Activated CD8-positive, alpha-beta memory T cell treated with anti-CD3 and anti-CD28 coated beads, Interleukin-2, amount 10 ng/mL, durations not matched to agents 7 days and 5 days (primary cell): Measurements from ENCODE around the gene PCDHB11. TPM values are rescaled to one million over a fixed set of nuclear protein-coding genes. Genes with fewer than 3 reads are reported as not detected.
"Not testable (repeated sequence)": the region's sequence is repeated elsewhere in the genome, so short reads cannot be mapped to it uniquely, and the experiment has no call there.

Experiments
- ATAC-seq: fragments of 150-1000 bp; cut with Tn5 transposase; one replicate; pipeline ENCODE4 v1.10.0; 2021; ENCODE audit warnings: moderate library complexity
- CTCF ChIA-PET: fragments of 350-600 bp; sonication (Branson Sonifier 250); formaldehyde crosslinking; loops from one replicate; lab custom pipeline; 2021; ENCODE audit warnings: antibody characterized with exemption; lab: Charles Lee
- DNase-seq: peaks from one replicate; pipeline ENCODE4 v3.0.0-alpha.2; 2020
- H3K27ac Mint-ChIP-seq: one replicate; pipeline ENCODE4 v1.8.0; 2021; ENCODE audit warnings: mild to moderate bottlenecking, mixed read lengths
- H3K27me3 Mint-ChIP-seq: one replicate; pipeline ENCODE4 v1.8.0; 2021; ENCODE audit warnings: mixed read lengths
- H3K36me3 Mint-ChIP-seq: one replicate; pipeline ENCODE4 v1.8.0; 2021; ENCODE audit warnings: mild to moderate bottlenecking, mixed read lengths
- H3K4me1 Mint-ChIP-seq: one replicate; pipeline ENCODE4 v1.8.0; 2021; ENCODE audit warnings: mixed read lengths
- H3K4me3 Mint-ChIP-seq: one replicate; pipeline ENCODE4 v1.8.0; 2021; ENCODE audit warnings: mild to moderate bottlenecking, moderate library complexity, mixed read lengths
- H3K9me3 Mint-ChIP-seq: one replicate; pipeline ENCODE4 v1.8.0; 2022; ENCODE audit warnings: low read depth, mixed read lengths
- total RNA-seq, 2 experiments: library from RNA; stranded (reverse); gene quantifications; one replicate each; pipeline ENCODE4 v1.2.3, GENCODE V29; 2021

The PCDHB11 gene
- total RNA-seq, 2 experiments from 2014 or later: not detected

- DNase-seq, CTCF ChIA-PET, H3K4me3 Mint-ChIP-seq, H3K27ac Mint-ChIP-seq, H3K36me3 Mint-ChIP-seq, H3K4me1 Mint-ChIP-seq, ATAC-seq, H3K27me3 Mint-ChIP-seq: not testable (repeated sequence)
- H3K9me3 Mint-ChIP-seq: peaks cover 11% of the 10 kb centered on the region
Observed at GRCh38 chr5:141201646-141202045, 2.2 kb downstream of the PCDHB11 start.

DNA sequence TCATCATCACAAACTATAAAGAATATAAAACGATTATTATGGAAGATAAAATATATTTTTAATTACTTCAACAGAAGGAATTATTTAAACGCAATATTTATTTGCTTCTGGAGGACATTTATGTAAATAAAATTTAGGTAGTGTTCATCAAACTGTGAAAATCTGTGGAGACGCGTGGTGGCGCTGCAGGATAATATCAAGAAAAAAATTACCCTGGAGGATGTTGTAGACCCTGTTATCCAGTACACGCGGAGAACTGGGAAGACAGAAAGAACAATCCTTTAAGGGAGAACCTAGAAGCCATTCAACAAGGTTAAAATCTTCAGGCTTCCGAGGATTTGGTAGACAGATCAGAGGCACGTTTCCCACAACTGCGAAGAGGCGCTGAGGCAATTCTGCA is 9.1 kb downstream of the PCDHB11 start, which contains the start of gene PCDHB12:
Gene PCDHB12, plus strand, starts transcription at position 242 of the 400 bp plus-strand sequence. CDS start 189 bp downstream, outside the sequence.
- peaks cover 8% of the 10 kb centered on the region for H3K9me3 Mint-ChIP-seq
- H3K27me3 Mint-ChIP-seq: peaks cover 20% of the 10 kb centered on the region
- DNase-seq (no peak), ATAC-seq (no peak)
- no peaks in the 10 kb centered on the region for H3K4me1 Mint-ChIP-seq
- CTCF ChIA-PET: no interaction called here
- H3K36me3 Mint-ChIP-seq: peaks cover 1% of the 10 kb centered on the region
- H3K27ac Mint-ChIP-seq: no peak within 1 kb of the TSS
- no peak within 1 kb of the TSS for H3K4me3 Mint-ChIP-seq

DNA sequence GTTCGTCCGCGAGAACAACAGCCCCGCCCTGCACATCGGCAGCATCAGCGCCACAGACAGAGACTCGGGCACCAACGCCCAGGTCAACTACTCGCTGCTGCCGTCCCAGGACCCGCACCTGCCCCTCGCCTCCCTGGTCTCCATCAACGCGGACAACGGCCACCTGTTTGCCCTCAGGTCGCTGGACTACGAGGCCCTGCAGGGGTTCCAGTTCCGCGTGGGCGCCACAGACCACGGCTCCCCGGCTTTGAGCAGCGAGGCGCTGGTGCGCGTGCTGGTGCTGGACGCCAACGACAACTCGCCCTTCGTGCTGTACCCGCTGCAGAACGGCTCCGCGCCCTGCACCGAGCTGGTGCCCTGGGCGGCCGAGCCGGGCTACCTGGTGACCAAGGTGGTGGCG is 10.9 kb downstream of the PCDHB11 start:
- ATAC-seq, H3K36me3 Mint-ChIP-seq, DNase-seq, CTCF ChIA-PET, H3K4me3 Mint-ChIP-seq, H3K4me1 Mint-ChIP-seq, H3K27ac Mint-ChIP-seq: not testable (repeated sequence)
- H3K27me3 Mint-ChIP-seq: peaks cover 26% of the 10 kb centered on the region
- peaks cover 14% of the 10 kb centered on the region for H3K9me3 Mint-ChIP-seq

GRCh38 chr5:141210849-141211248 is 11.4 kb downstream of the PCDHB11 start:
- ATAC-seq, H3K4me3 Mint-ChIP-seq, H3K4me1 Mint-ChIP-seq, DNase-seq, H3K36me3 Mint-ChIP-seq, H3K27ac Mint-ChIP-seq, CTCF ChIA-PET: not testable (repeated sequence)
- H3K9me3 Mint-ChIP-seq: peaks cover 14% of the 10 kb centered on the region
- H3K27me3 Mint-ChIP-seq: peaks cover 26% of the 10 kb centered on the region

DNA sequence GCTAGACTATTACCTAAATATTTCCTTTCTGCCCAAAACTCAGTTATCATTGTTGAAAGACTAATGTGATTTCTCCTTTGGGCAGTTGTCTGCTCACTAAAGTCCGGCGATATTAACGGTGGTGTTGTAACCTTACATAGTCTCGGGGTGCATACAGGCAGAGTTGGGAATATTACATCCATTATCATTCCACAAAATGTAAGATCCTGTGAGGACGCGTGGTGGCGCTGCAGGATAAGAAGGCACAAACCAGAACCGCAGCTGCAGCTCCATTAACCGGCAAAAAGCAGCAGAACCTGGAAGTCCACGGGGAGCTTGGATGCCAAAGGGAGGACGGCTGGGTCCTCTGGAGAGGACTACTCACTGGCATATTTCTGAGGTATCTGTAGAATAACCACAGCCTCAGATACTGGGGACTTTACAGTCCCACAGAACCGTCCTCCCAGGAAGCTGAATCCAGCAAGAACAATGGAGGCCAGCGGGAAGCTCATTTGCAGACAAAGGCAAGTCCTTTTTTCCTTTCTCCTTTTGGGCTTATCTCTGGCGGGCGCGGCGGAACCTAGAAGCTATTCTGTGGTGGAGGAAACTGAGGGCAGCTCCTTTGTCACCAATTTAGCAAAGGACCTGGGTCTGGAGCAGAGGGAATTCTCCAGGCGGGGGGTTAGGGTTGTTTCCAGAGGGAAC is 14.4 kb downstream of the PCDHB11 start, which contains the start of gene PCDHB13:
Gene PCDHB13, plus strand, starts transcription at position 264 of the 684 bp plus-strand sequence. Its CDS starts 205 bp downstream, at position 469.
- ATAC-seq, DNase-seq, CTCF ChIA-PET, H3K27ac Mint-ChIP-seq, H3K4me3 Mint-ChIP-seq, H3K36me3 Mint-ChIP-seq, H3K4me1 Mint-ChIP-seq: not testable (repeated sequence)
- peaks cover 17% of the 10 kb centered on the region for H3K9me3 Mint-ChIP-seq
- peaks cover 26% of the 10 kb centered on the region for H3K27me3 Mint-ChIP-seq

DNA sequence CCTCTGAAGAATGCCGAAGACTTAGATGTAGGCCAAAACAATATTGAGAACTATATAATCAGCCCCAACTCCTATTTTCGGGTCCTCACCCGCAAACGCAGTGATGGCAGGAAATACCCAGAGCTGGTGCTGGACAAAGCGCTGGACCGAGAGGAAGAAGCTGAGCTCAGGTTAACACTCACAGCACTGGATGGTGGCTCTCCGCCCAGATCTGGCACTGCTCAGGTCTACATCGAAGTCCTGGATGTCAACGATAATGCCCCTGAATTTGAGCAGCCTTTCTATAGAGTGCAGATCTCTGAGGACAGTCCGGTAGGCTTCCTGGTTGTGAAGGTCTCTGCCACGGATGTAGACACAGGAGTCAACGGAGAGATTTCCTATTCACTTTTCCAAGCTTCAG is 15.2 kb downstream of the PCDHB11 start:
- DNase-seq, H3K4me3 Mint-ChIP-seq, H3K4me1 Mint-ChIP-seq, ATAC-seq, H3K36me3 Mint-ChIP-seq, CTCF ChIA-PET, H3K27ac Mint-ChIP-seq: not testable (repeated sequence)
- Mint-ChIP-seq H3K9me3 (peaks cover 17% of the 10 kb centered on the region), H3K27me3 (peaks cover 23% of the 10 kb centered on the region)

DNA sequence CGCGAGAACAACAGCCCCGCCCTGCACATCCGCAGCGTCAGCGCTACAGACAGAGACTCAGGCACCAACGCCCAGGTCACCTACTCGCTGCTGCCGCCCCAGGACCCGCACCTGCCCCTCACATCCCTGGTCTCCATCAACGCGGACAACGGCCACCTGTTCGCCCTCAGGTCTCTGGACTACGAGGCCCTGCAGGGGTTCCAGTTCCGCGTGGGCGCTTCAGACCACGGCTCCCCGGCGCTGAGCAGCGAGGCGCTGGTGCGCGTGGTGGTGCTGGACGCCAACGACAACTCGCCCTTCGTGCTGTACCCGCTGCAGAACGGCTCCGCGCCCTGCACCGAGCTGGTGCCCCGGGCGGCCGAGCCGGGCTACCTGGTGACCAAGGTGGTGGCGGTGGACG is 16.1 kb downstream of the PCDHB11 start:
- Mint-ChIP-seq H3K27me3 (peaks cover 20% of the 10 kb centered on the region), H3K9me3 (peaks cover 11% of the 10 kb centered on the region)
- H3K36me3 Mint-ChIP-seq, ATAC-seq, H3K27ac Mint-ChIP-seq, H3K4me3 Mint-ChIP-seq, CTCF ChIA-PET, DNase-seq, H3K4me1 Mint-ChIP-seq: not testable (repeated sequence)

GRCh38 chr5:141216035-141216434 is 16.6 kb downstream of the PCDHB11 start:
- CTCF ChIA-PET, H3K36me3 Mint-ChIP-seq, ATAC-seq, DNase-seq, H3K4me3 Mint-ChIP-seq, H3K27ac Mint-ChIP-seq, H3K4me1 Mint-ChIP-seq: not testable (repeated sequence)
- Mint-ChIP-seq H3K9me3 (peaks cover 11% of the 10 kb centered on the region), H3K27me3 (peaks cover 17% of the 10 kb centered on the region)

GRCh38 chr5:141223112-141223783 is 23.8 kb downstream of the PCDHB11 start, which contains the start of gene PCDHB14:
PCDHB14 (plus strand) TSS chr5:141223343; CDS start chr5:141223506, 163 bp downstream.
- Mint-ChIP-seq H3K36me3 (peaks cover 2% of the 10 kb centered on the region), H3K27ac (no peak within 1 kb of the TSS), H3K4me1 (no peaks in the 10 kb centered on the region), H3K27me3 (peaks cover 12% of the 10 kb centered on the region), H3K4me3 (no peak within 1 kb of the TSS), H3K9me3 (peaks cover 3% of the 10 kb centered on the region)
- no peak for ATAC-seq
- no peak for DNase-seq
- CTCF ChIA-PET: interaction anchor here (1.0 to 1.2 kb wide), 3 partner anchors 9 to 298 kb away, joined by 3 to 4 read pairs (median 4); no protein-coding TSS in a partner anchor

DNA sequence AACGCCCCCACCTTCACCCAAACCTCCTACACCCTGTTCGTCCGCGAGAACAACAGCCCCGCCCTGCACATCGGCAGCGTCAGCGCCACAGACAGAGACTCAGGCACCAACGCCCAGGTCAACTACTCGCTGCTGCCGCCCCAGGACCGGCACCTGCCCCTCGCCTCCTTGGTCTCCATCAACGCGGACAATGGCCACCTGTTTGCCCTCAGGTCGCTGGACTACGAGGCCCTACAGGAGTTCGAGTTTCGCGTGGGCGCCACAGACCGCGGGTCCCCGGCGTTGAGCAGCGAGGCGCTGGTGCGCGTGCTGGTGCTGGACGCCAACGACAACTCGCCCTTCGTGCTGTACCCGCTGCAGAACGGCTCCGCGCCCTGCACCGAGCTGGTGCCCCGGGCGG is 25.4 kb downstream of the PCDHB11 start:
- H3K36me3 Mint-ChIP-seq, CTCF ChIA-PET, DNase-seq, H3K4me3 Mint-ChIP-seq, H3K27ac Mint-ChIP-seq, H3K9me3 Mint-ChIP-seq, ATAC-seq, H3K4me1 Mint-ChIP-seq: not testable (repeated sequence)
- H3K27me3 Mint-ChIP-seq: peaks cover 12% of the 10 kb centered on the region

DNA sequence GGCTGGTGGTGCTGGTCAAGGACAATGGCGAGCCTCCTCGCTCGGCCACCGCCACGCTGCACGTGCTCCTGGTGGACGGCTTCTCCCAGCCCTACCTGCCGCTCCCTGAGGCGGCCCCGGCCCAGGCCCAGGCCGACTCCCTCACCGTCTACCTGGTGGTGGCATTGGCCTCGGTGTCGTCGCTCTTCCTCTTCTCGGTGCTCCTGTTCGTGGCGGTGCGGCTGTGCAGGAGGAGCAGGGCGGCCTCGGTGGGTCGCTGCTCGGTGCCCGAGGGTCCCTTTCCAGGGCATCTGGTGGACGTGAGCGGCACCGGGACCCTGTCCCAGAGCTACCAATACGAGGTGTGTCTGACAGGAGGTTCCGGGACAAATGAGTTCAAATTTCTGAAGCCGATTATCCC is 26.0 kb downstream of the PCDHB11 start:
- H3K27ac Mint-ChIP-seq, H3K4me1 Mint-ChIP-seq, ATAC-seq, H3K4me3 Mint-ChIP-seq, CTCF ChIA-PET, DNase-seq, H3K36me3 Mint-ChIP-seq, H3K9me3 Mint-ChIP-seq: not testable (repeated sequence)
- H3K27me3 Mint-ChIP-seq: peaks cover 12% of the 10 kb centered on the region

DNA sequence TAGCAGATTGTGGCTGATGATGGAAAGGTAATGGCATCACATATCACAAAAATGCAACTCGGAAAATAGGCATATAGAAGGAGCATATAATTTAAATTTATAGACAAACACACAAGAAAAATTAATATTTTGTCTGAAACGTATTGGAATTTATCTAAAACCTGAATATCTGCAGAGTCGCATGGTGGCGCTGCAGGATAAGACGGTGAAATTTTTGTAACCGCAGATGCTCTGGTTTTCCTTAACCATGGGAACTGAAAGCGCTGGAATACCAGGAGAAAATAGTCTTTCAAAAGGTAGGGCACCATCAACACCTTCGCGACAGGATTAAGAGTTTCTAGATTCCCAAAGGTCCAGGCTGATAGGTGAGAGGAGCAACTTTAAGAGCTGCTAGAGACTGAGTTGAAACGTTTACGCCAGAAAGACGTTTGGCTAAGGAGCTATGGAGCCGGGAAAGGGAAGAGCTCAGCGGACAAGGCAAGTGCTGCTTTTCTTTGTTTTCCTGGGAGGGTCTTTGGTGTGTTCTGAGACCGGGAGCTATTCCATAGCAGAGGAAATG is 34.8 kb downstream of the PCDHB11 start:
- CTCF ChIA-PET: no interaction called here
- peaks cover 16% of the 10 kb centered on the region for H3K27me3 Mint-ChIP-seq
- no peak overlapping the region for H3K27ac Mint-ChIP-seq
- DNase-seq (no peak), ATAC-seq (no peak)
- H3K36me3 Mint-ChIP-seq: peaks cover 3% of the 10 kb centered on the region
- H3K4me1 Mint-ChIP-seq: no peaks in the 10 kb centered on the region
- no peak overlapping the region for H3K4me3 Mint-ChIP-seq
- H3K9me3 Mint-ChIP-seq: peaks cover 9% of the 10 kb centered on the region

DNA sequence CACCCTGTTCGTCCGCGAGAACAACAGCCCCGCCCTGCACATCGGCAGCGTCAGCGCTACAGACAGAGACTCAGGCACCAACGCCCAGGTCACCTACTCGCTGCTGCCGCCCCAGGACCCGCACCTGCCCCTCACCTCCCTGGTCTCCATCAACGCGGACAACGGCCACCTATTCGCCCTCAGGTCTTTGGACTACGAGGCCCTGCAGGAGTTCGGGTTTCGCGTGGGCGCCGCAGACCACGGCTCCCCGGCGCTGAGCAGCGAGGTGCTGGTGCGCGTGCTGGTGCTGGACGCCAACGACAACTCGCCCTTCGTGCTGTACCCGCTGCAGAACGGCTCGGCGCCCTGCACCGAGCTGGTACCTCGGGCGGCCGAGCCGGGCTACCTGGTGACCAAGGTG is 36.5 kb downstream of the PCDHB11 start:
- Mint-ChIP-seq H3K9me3 (peaks cover 20% of the 10 kb centered on the region), H3K27me3 (peaks cover 16% of the 10 kb centered on the region)
- ATAC-seq, CTCF ChIA-PET, H3K27ac Mint-ChIP-seq, DNase-seq, H3K36me3 Mint-ChIP-seq, H3K4me1 Mint-ChIP-seq, H3K4me3 Mint-ChIP-seq: not testable (repeated sequence)
